Measurements from ENCODE around the gene GATA2. TPM values are rescaled to one million over a fixed set of nuclear protein-coding genes. Genes with fewer than 3 reads are reported as not detected.

Gene GATA2
- total RNA-seq, 1 donor from 2014 or later, result 23.9 TPM

DNA sequence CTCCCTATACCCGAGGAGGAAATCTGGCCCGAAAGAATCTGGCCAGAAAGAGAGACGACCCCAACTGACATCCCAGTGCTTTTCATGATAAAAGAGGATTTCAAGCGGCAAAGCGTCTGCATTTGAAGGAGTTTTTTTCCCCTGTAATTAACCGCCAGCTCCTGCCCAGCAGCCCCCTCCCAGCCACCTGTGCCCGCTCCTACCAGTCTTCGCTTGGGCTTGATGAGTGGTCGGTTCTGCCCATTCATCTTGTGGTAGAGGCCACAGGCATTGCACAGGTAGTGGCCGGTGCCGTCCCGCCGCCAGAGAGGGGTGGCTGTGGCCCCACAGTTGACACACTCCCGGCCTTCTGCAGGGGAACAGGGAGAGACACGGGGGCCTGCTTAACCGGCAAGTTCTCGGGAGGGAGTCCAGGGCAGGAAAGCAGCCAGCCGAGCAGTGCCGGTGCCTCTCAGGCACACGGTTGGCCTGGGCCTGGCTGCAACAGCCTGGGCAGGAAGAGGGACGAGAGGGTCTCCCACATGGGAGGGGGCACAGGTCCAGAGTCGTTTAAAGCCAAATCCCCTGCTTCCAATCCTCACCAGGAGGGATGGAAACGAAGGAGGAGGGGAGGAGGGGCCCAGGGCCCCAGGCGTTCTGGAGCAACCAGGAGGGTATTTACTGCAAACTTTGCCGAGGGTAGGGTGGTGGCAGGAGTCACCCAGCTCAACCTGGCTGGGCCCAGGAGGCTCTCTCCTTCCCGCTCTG is 9.2 kb downstream of the GATA2 start:
- DNase-seq (ENCODE audit: extremely low spot score, unreplicated experiment), result no peak
- H3K4me1 Mint-ChIP-seq (ENCODE audit: unreplicated experiment), result peaks cover 17% of the 10 kb centered on the region
- H3K27me3 Mint-ChIP-seq, result peaks cover 78% of the 10 kb centered on the region
- peak overlapping the region; percentile 83 for H3K4me3 Mint-ChIP-seq
- TF ChIP-seq, protein P1, sequence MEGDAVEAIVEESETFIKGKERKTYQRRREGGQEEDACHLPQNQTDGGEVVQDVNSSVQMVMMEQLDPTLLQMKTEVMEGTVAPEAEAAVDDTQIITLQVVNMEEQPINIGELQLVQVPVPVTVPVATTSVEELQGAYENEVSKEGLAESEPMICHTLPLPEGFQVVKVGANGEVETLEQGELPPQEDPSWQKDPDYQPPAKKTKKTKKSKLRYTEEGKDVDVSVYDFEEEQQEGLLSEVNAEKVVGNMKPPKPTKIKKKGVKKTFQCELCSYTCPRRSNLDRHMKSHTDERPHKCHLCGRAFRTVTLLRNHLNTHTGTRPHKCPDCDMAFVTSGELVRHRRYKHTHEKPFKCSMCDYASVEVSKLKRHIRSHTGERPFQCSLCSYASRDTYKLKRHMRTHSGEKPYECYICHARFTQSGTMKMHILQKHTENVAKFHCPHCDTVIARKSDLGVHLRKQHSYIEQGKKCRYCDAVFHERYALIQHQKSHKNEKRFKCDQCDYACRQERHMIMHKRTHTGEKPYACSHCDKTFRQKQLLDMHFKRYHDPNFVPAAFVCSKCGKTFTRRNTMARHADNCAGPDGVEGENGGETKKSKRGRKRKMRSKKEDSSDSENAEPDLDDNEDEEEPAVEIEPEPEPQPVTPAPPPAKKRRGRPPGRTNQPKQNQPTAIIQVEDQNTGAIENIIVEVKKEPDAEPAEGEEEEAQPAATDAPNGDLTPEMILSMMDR (conservative IDR thresholded peaks at IDR 0.05), result no peak
- H3K9me3 Mint-ChIP-seq, result no peaks in the 10 kb centered on the region
- peaks cover 8% of the 10 kb centered on the region for H3K36me3 Mint-ChIP-seq
- peak overlapping the region; percentile 18 for H3K27ac Mint-ChIP-seq

DNA sequence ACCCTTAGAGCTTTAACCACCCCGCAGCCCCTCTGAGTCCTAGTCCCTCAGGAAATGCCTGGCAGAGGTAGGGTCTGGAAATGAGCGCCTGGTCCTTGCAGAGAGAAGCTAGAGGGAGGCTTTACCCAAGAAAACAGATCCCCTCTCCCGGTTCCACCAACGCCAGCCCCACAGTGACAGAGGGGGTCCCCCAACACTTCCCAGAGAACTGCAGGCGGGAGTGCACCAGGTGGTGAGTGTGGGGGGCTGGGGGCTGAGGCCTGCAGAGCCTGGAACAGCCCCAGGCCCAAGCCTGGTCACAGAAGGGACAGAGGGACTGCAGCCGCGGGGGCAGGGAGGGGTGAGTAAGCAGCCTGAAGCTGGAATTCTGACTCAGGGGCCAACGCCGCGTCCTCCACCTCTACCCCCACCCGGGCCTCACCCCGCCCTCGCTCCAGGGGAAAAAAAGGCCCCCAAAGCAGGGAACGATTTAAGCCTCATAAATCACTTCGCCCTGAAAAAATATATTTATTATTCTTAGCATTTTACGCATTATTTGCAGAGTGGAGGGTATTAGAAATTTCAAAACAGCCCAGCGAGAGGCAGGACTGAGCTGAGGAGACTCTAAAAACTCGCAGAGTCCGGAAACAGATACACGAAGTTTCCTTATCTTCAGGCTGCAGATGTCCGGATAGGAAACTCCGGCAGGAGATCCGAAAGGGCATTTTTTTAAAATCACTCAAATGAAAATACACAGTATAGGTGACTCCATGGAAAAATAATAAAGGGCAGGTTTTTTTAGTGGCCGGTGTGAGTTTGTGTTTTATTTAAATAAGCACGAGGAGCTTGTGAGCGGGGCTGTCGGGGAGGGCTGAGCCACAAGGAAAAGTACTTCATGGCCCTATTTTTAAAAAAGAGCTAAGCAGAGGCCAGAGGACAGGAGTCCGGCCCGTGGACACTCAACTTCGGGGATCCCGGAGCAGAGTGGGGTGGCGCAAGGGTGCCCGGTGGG is 10.0 kb downstream of the GATA2 start:
- peak overlapping the region; percentile 83 for H3K4me3 Mint-ChIP-seq
- peak overlapping the region; percentile 18 for H3K27ac Mint-ChIP-seq
- no peaks in the 10 kb centered on the region for H3K9me3 Mint-ChIP-seq
- H3K36me3 Mint-ChIP-seq, result peaks cover 15% of the 10 kb centered on the region
- peaks cover 17% of the 10 kb centered on the region for H3K4me1 Mint-ChIP-seq (ENCODE audit: unreplicated experiment)
- TF ChIP-seq, protein P1 (conservative IDR thresholded peaks at IDR 0.05), result peak; percentile 13
- DNase-seq (ENCODE audit: extremely low spot score, unreplicated experiment), result no peak
- peaks cover 83% of the 10 kb centered on the region for H3K27me3 Mint-ChIP-seq

DNA sequence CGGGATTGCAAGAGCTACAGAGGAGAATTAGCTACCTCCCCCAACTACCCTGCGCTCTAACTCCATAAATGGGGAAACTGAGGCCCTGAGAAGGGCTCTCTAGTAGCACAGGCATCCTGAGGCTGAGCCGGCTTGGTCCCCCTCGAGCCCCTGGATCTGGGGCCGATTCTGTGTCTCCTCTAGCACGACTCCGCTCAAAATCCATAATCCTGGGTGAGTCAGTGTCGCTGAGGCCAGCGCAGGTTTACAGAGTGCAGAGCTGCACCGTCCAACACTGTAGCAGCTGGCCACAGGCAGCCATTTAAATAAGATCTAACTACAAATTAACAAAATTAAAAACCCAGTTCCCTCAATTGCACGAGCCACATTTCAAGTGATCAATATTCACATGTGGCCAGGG is 10.8 kb downstream of the GATA2 start:
- DNase-seq (ENCODE audit: extremely low spot score, unreplicated experiment), result no peak
- Mint-ChIP-seq H3K36me3 (peaks cover 19% of the 10 kb centered on the region), H3K4me1 (ENCODE audit: unreplicated experiment) (peaks cover 17% of the 10 kb centered on the region), H3K9me3 (no peaks in the 10 kb centered on the region), H3K27ac (no peak overlapping the region), H3K4me3 (peak overlapping the region; percentile 53), H3K27me3 (peaks cover 84% of the 10 kb centered on the region)
- TF ChIP-seq, protein P1 (conservative IDR thresholded peaks at IDR 0.05), result no peak

DNA sequence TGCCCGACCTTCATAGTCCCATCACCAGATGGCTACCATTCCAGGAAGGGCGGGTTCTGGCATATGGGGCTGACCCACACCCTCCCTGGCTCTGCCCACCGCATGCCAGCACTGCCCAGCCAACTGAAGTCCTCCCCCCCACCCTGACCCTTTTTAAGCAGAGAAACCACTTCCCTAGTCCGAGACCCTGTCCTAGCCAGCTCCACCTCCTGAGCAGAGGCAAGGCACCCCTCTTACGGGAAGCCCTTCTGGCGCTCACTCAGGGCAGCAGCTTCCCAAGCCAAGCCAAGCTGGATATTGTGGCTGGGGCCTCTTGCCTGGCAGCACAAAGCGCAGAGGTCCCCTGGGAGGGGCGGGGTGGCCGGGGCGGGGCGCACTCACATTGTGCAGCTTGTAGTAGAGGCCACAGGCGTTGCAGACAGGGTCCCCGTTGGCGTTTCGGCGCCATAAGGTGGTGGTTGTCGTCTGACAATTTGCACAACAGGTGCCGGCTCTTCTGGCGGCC is 11.5 kb downstream of the GATA2 start:
- H3K27ac Mint-ChIP-seq, result no peak overlapping the region
- TF ChIP-seq, protein P1 (conservative IDR thresholded peaks at IDR 0.05), result no peak
- peaks cover 17% of the 10 kb centered on the region for H3K4me1 Mint-ChIP-seq (ENCODE audit: unreplicated experiment)
- peaks cover 78% of the 10 kb centered on the region for H3K27me3 Mint-ChIP-seq
- H3K9me3 Mint-ChIP-seq, result no peaks in the 10 kb centered on the region
- no peak overlapping the region for H3K4me3 Mint-ChIP-seq
- H3K36me3 Mint-ChIP-seq, result peaks cover 19% of the 10 kb centered on the region
- DNase-seq (ENCODE audit: extremely low spot score, unreplicated experiment), result no peak

DNA sequence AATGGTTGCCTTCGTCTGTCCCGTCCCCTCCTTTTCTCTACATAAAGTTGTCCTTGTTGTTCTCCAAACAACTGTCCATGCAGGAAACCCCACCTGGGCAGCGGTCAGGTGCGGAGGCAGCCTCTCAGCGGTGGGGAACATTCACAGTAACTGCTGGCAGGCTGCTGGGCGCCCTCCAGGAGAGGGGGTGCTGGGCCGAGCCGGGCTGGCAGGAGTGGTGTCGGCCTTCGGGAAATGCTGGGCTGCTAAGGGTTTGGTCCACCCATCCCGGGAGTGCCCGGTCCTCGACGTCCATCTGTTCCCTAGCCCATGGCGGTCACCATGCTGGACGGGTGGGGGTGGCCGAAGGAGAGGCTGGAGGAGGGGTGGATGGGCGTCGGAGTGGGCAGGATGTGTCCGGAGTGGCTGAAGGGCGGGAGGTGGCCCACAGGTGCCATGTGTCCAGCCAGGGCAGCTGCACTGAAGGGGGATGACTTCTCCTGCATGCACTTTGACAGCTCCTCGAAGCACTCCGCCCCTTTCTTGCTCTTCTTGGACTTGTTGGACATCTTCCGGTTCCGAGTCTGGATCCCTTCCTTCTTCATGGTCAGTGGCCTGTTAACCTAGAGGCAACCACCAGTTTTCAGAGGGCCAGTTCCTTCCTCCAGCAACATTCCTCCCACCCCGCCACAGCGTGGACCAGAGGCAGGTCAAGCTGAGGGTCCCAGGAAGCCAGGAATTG is 12.1 kb downstream of the GATA2 start:
- Mint-ChIP-seq H3K36me3 (peaks cover 19% of the 10 kb centered on the region), H3K4me3 (no peak overlapping the region), H3K4me1 (ENCODE audit: unreplicated experiment) (peaks cover 17% of the 10 kb centered on the region), H3K27ac (no peak overlapping the region), H3K27me3 (peaks cover 76% of the 10 kb centered on the region), H3K9me3 (no peaks in the 10 kb centered on the region)
- no peak for DNase-seq (ENCODE audit: extremely low spot score, unreplicated experiment)
- TF ChIP-seq, protein P1 (conservative IDR thresholded peaks at IDR 0.05), result no peak

Data from type B pancreatic cell (in vitro differentiated cells).